ENCODE data around the gene TRIP12. TPM values are rescaled to one million over a fixed set of nuclear protein-coding genes. Genes with fewer than 3 reads are reported as not detected.

TRIP12 gene
- polyA plus RNA-seq, 1 donor from 2014 or later: 57.2 TPM

- no peak overlapping the region for H3K9ac ChIP-seq (ENCODE audit: low read length)
- H4K20me1 ChIP-seq (ENCODE audit: insufficient read depth): no peaks in the 10 kb centered on the region
- no peak overlapping the region for H3K4me3 ChIP-seq (ENCODE audit: low read length)
Measured at GRCh38 chr2:229869226-229869625, 52.6 kb downstream of the TRIP12 start.

GRCh38 chr2:229868794-229869193 lies 53.0 kb downstream of the TRIP12 start:
- H2AFZ ChIP-seq (ENCODE audit: low read depth, low read length): no peak overlapping the region
- peaks cover 14% of the 10 kb centered on the region for H3K79me2 ChIP-seq (replicated peaks; ENCODE audit: insufficient read depth, low read length)
- H3K36me3 ChIP-seq (ENCODE audit: insufficient read depth, low read length): no peaks in the 10 kb centered on the region
- no peak overlapping the region for H3K27ac ChIP-seq (ENCODE audit: low read length)
- H3K9me2 ChIP-seq (ENCODE audit: insufficient read depth, low read length): no peaks in the 10 kb centered on the region
- no peaks in the 10 kb centered on the region for H3K9me3 ChIP-seq (ENCODE audit: low read length)
- H3K9ac ChIP-seq (ENCODE audit: low read length): no peak overlapping the region
- H3K4me2 ChIP-seq (ENCODE audit: low read length): no peak overlapping the region
- no peaks in the 10 kb centered on the region for H3K27me3 ChIP-seq (ENCODE audit: insufficient read depth, low read depth, low read length)
- no peak overlapping the region for H3K4me3 ChIP-seq (ENCODE audit: low read length)
- no peaks in the 10 kb centered on the region for H4K20me1 ChIP-seq (ENCODE audit: insufficient read depth)
- TF ChIP-seq MXI1 (conservative IDR thresholded peaks at IDR 0.05; ENCODE audit: poor library complexity, severe bottlenecking) (no peak), POLR2AphosphoS5 (IDR thresholded peaks at IDR 0.05) (no peak), EZH2 (IDR thresholded peaks at IDR 0.05; ENCODE audit: borderline replicate concordance, insufficient read depth, low read length, poor library complexity, severe bottlenecking) (no peak), RAD21 (conservative IDR thresholded peaks at IDR 0.05) (no peak)
- H3F3A ChIP-seq (ENCODE audit: insufficient read depth, low read length, poor library complexity, severe bottlenecking): no peaks in the 10 kb centered on the region

More at GRCh38 chr2:229869226-229869625, 52.6 kb downstream of the TRIP12 start:
- H3F3A ChIP-seq (ENCODE audit: insufficient read depth, low read length, poor library complexity, severe bottlenecking): no peaks in the 10 kb centered on the region
- no peaks in the 10 kb centered on the region for H3K9me2 ChIP-seq (ENCODE audit: insufficient read depth, low read length)
- H3K27me3 ChIP-seq (ENCODE audit: insufficient read depth, low read depth, low read length): no peaks in the 10 kb centered on the region
- no peak overlapping the region for H2AFZ ChIP-seq (ENCODE audit: low read depth, low read length)
- H3K79me2 ChIP-seq (replicated peaks; ENCODE audit: insufficient read depth, low read length): peaks cover 14% of the 10 kb centered on the region
- H3K27ac ChIP-seq (ENCODE audit: low read length): no peak overlapping the region
- TF ChIP-seq POLR2AphosphoS5 (IDR thresholded peaks at IDR 0.05) (no peak), MXI1 (conservative IDR thresholded peaks at IDR 0.05; ENCODE audit: poor library complexity, severe bottlenecking) (no peak)
- no peaks in the 10 kb centered on the region for H3K9me3 ChIP-seq (ENCODE audit: low read length)
- no peaks in the 10 kb centered on the region for H3K36me3 ChIP-seq (ENCODE audit: insufficient read depth, low read length)
- H3K4me2 ChIP-seq (ENCODE audit: low read length): no peak overlapping the region

- H3K9ac ChIP-seq (ENCODE audit: low read length): no peak overlapping the region
- no peaks in the 10 kb centered on the region for H3K9me3 ChIP-seq (ENCODE audit: low read length)
- no peak overlapping the region for H3K27ac ChIP-seq (ENCODE audit: low read length)
- H2AFZ ChIP-seq (ENCODE audit: low read depth, low read length): no peak overlapping the region
- H4K20me1 ChIP-seq (ENCODE audit: insufficient read depth): no peaks in the 10 kb centered on the region
- H3K79me2 ChIP-seq (replicated peaks; ENCODE audit: insufficient read depth, low read length): peaks cover 24% of the 10 kb centered on the region
- no peak for TF ChIP-seq EZH2 (IDR thresholded peaks at IDR 0.05; ENCODE audit: borderline replicate concordance, insufficient read depth, low read length, poor library complexity, severe bottlenecking)
- TF ChIP-seq TAF1 (IDR thresholded peaks at IDR 0.05; ENCODE audit: low read depth): no peak
- H3K4me3 ChIP-seq (ENCODE audit: low read length): no peak overlapping the region
- H3F3A ChIP-seq (ENCODE audit: insufficient read depth, low read length, poor library complexity, severe bottlenecking): no peaks in the 10 kb centered on the region
- no peaks in the 10 kb centered on the region for H3K9me2 ChIP-seq (ENCODE audit: insufficient read depth, low read length)
- H3K4me2 ChIP-seq (ENCODE audit: low read length): no peak overlapping the region
- no peaks in the 10 kb centered on the region for H3K36me3 ChIP-seq (ENCODE audit: insufficient read depth, low read length)
- H3K27me3 ChIP-seq (ENCODE audit: insufficient read depth, low read depth, low read length): no peaks in the 10 kb centered on the region
Measured at GRCh38 chr2:229865033-229865432, 56.8 kb downstream of the TRIP12 start.

GRCh38 chr2:229861431-229861830 lies 60.4 kb downstream of the TRIP12 start:
- Histone ChIP-seq H3F3A (ENCODE audit: insufficient read depth, low read length, poor library complexity, severe bottlenecking) (no peaks in the 10 kb centered on the region), H3K4me3 (ENCODE audit: low read length) (no peak overlapping the region), H2AFZ (ENCODE audit: low read depth, low read length) (no peak overlapping the region), H3K4me2 (ENCODE audit: low read length) (no peak overlapping the region), H3K27me3 (ENCODE audit: insufficient read depth, low read depth, low read length) (no peaks in the 10 kb centered on the region), H3K9me2 (ENCODE audit: insufficient read depth, low read length) (no peaks in the 10 kb centered on the region), H3K9ac (ENCODE audit: low read length) (no peak overlapping the region), H3K27ac (ENCODE audit: low read length) (no peak overlapping the region), H3K79me2 (replicated peaks; ENCODE audit: insufficient read depth, low read length) (peaks cover 16% of the 10 kb centered on the region), H3K9me3 (ENCODE audit: low read length) (no peaks in the 10 kb centered on the region), H4K20me1 (ENCODE audit: insufficient read depth) (no peaks in the 10 kb centered on the region), H3K36me3 (ENCODE audit: insufficient read depth, low read length) (peaks cover under 1% of the 10 kb centered on the region)
- no peak for TF ChIP-seq EZH2 (IDR thresholded peaks at IDR 0.05; ENCODE audit: borderline replicate concordance, insufficient read depth, low read length, poor library complexity, severe bottlenecking)
- TF ChIP-seq POLR2AphosphoS5 (IDR thresholded peaks at IDR 0.05): no peak
- no peak for TF ChIP-seq RAD21 (conservative IDR thresholded peaks at IDR 0.05)
- TF ChIP-seq TAF1 (IDR thresholded peaks at IDR 0.05; ENCODE audit: low read depth): no peak
- no peak for TF ChIP-seq REST (IDR thresholded peaks at IDR 0.05; ENCODE audit: borderline replicate concordance)
- TF ChIP-seq MXI1 (conservative IDR thresholded peaks at IDR 0.05; ENCODE audit: poor library complexity, severe bottlenecking): no peak
- no peak for TF ChIP-seq SMC3 (conservative IDR thresholded peaks at IDR 0.05; ENCODE audit: poor library complexity)
- TF ChIP-seq EP300 (conservative IDR thresholded peaks at IDR 0.05; ENCODE audit: poor library complexity, severe bottlenecking): no peak
- TF ChIP-seq CTCF (IDR thresholded peaks at IDR 0.05; ENCODE audit: poor library complexity, severe bottlenecking): no peak

All from neural cell (in vitro differentiated cells).